K562 (cell line): ENCODE measurements around the gene COL15A1. TPM values are rescaled to one million over a fixed set of nuclear protein-coding genes. Genes with fewer than 3 reads are reported as not detected.
A peak's percentile ranks its signal among the peaks of the same experiment; 100 is the strongest.

ENCODE experiments used
- ATAC-seq: fragments of 200-7000 bp; cut with Tn5 transposase; 3 replicates; pipeline ENCODE4 v1.9.1; 2020; ENCODE audit warnings: moderate library complexity
- BruUV-seq: library from RNA; stranded (reverse); fragments of 400-500 nt; replicated peaks from 2 replicates; lab custom pipeline; 2021; lab: Mats Ljungman, UMichigan
- CTCF ChIA-PET: fragments of 300-600 bp; formaldehyde crosslinking; extraction: SDS; loops from one replicate; lab custom pipeline; 2021; ENCODE audit warnings: low intra/inter-chr PET ratio; lab: Yijun Ruan, JAX
- POLR2A ChIA-PET: fragments of 300-600, 350-650 bp; sonication (Branson Sonifier 250); formaldehyde crosslinking; extraction: SDS; loops from one replicate; lab custom pipeline; 2021; ENCODE audit warnings: antibody characterized with exemption, inconsistent platforms; lab: Yijun Ruan, JAX
- DNase-seq, 4 experiments: peaks; one replicate each; pipeline versions ENCODE4 v3.0.0 to v3.0.0-alpha.2; 2011 to 2018; ENCODE audit warnings: low spot score in 3 of 4, mixed read lengths in 3 of 4; ENCODE audit errors: extremely low read depth in 1 of 4
- FAIRE-seq: peaks from 2 replicates; lab custom pipeline; 2011; peaks lifted over from hg19 to GRCh38; lab: Jason Lieb, UNC
- H2AFZ ChIP-seq: 2 replicates; pipeline ENCODE4 v1.6.0; 2011; ENCODE audit warnings: low read depth, low read length, control low read depth, inconsistent platforms
- H3K27ac ChIP-seq: fragments of 200-600 bp; 3 replicates; pipeline ENCODE4 v1.8.0; 2011; ENCODE audit warnings: low read depth, mild to moderate bottlenecking, control low read depth, inconsistent platforms, low read length, moderate library complexity, mixed read lengths; ENCODE audit errors: extremely low read depth
- H3K27me3 ChIP-seq, 2 experiments: fragments of 300-600 bp in 1 of 2; 2 replicates in 1 of 2; 3 replicates in 1 of 2; pipeline versions ENCODE4 v1.6.0 to v1.8.0; 2011; ENCODE audit warnings: inconsistent platforms in 2 of 2, low read length in 2 of 2, mild to moderate bottlenecking in 1 of 2, mixed read lengths in 1 of 2, moderate library complexity in 1 of 2; ENCODE audit not compliant: control insufficient read depth in 2 of 2, insufficient read depth in 2 of 2
- H3K36me3 ChIP-seq: fragments of 300-600 bp; 3 replicates; pipeline ENCODE4 v1.8.0; 2011; ENCODE audit warnings: mild to moderate bottlenecking, low read length, inconsistent platforms; ENCODE audit not compliant: control insufficient read depth, insufficient read depth
- H3K4me1 ChIP-seq, 2 experiments: fragments of 200-600 bp in 1 of 2; replicated peaks in 1 of 2; 2 replicates in 1 of 2; 3 replicates in 1 of 2; pipeline versions ENCODE4 v1.5.1 to v1.8.0; 2011; ENCODE audit warnings: inconsistent platforms in 2 of 2, low read length in 2 of 2, mild to moderate bottlenecking in 1 of 2, mixed read lengths in 1 of 2, moderate library complexity in 1 of 2; ENCODE audit not compliant: control insufficient read depth in 2 of 2, insufficient read depth in 2 of 2
- H3K4me2 ChIP-seq: 2 replicates; pipeline ENCODE4 v1.6.1; 2011; ENCODE audit warnings: low read length, control low read depth, inconsistent platforms, mixed read lengths; ENCODE audit not compliant: insufficient read depth
- H3K4me3 ChIP-seq: fragments of 200-600 bp; sonication (generic), shearing (Covaris generic); 2 replicates; pipeline ENCODE4 v1.5.1; 2016; ENCODE audit warnings: control low read depth, inconsistent platforms
- H3K79me2 ChIP-seq: fragments of 200-600 bp; 3 replicates; pipeline ENCODE4 v1.8.0; 2011; ENCODE audit warnings: low read length, inconsistent platforms; ENCODE audit not compliant: control insufficient read depth, insufficient read depth
- H3K9ac ChIP-seq, 2 experiments: 2 replicates each; pipeline versions ENCODE4 v1.6.0 to v1.6.1; 2011; ENCODE audit warnings: low read depth in 2 of 2, low read length in 2 of 2, control low read depth in 1 of 2, inconsistent platforms in 1 of 2, mild to moderate bottlenecking in 1 of 2, mixed read lengths in 1 of 2; ENCODE audit not compliant: insufficient read depth in 1 of 2
- H3K9me1 ChIP-seq: one replicate; pipeline ENCODE4 v1.6.0; 2011; ENCODE audit warnings: inconsistent platforms, mild to moderate bottlenecking, low read length, moderate library complexity; ENCODE audit not compliant: control insufficient read depth, insufficient read depth
- H3K9me3 ChIP-seq: replicated peaks from 2 replicates; pipeline ENCODE4 v1.5.1; 2011; ENCODE audit warnings: low read depth, low read length, inconsistent platforms; ENCODE audit not compliant: control insufficient read depth, insufficient read depth
- H4K20me1 ChIP-seq: replicated peaks from 2 replicates; pipeline ENCODE4 v1.6.1; 2011; ENCODE audit warnings: low read length, inconsistent platforms, mixed read lengths; ENCODE audit not compliant: control insufficient read depth, insufficient read depth
- ARID4B ChIP-seq: sonication (generic); formaldehyde crosslinking; IDR thresholded peaks from 2 replicates; pipeline ENCODE4 v1.8.0; 2022; ENCODE audit warnings: mild to moderate bottlenecking, missing genetic modification reagents
- DIDO1 ChIP-seq: fragments of 450-650 bp; IDR thresholded peaks from 2 replicates; pipeline ENCODE4 v1.6.1; 2016; ENCODE audit warnings: low read depth, missing biosample characterization, missing genetic modification characterization
- NFIC ChIP-seq: fragments of 450-650 bp; IDR thresholded peaks from 2 replicates; pipeline ENCODE4 v1.6.1; 2017; ENCODE audit warnings: mild to moderate bottlenecking, inconsistent platforms
- PTRF ChIP-seq: fragments of 450-650 bp; IDR thresholded peaks from 2 replicates; pipeline ENCODE4 v1.6.1; 2016; ENCODE audit warnings: mild to moderate bottlenecking, missing genetic modification characterization, missing compliant biosample characterization
- SAFB ChIP-seq: fragments of 200-400 bp; formaldehyde crosslinking; IDR thresholded peaks from 2 replicates; pipeline ENCODE4 v1.6.1; 2017; ENCODE audit warnings: low read depth, low read length, borderline replicate concordance
- SMARCE1 ChIP-seq: fragments of 450-650 bp; IDR thresholded peaks from 2 replicates; pipeline ENCODE4 v1.7.1; 2016; ENCODE audit warnings: mild to moderate bottlenecking
- SP1 ChIP-seq: sonication (generic); formaldehyde crosslinking; IDR thresholded peaks from 2 replicates; pipeline ENCODE4 v1.8.1; 2022; ENCODE audit warnings: mild to moderate bottlenecking, missing genetic modification reagents
- WGBS: fragments of 100-300 bp; shearing (Covaris generic); methylation state at CpG from one replicate; pipeline ENCODE4 v1.1.6; 2016; ENCODE audit warnings: low coverage, mixed read lengths; ENCODE audit not compliant: insufficient coverage; ENCODE audit errors: missing lambda C conversion rate; 5-methylcytosine and 5-hydroxymethylcytosine counted together
- in situ Hi-C: fragments of 300-500 bp; cut with MboI; formaldehyde crosslinking; loops from 4 replicates; pipeline ENCODE4 v1.15.0; 2018; ENCODE audit warnings: inconsistent platforms, mixed read lengths
- intact Hi-C: fragments of 100-400 bp; cut with micrococcal nuclease; formaldehyde crosslinking; loops from 2 replicates; pipeline ENCODE4 v1.14.2; 2022
- polyA plus RNA-seq, 8 experiments: library from polyadenylated mRNA; depleted of rRNA in 4 of 8; stranded (reverse) in 5 of 8; unstranded in 3 of 8; fragments of >200 nt; fragmentation: Nextera tagmentation in 2 of 8; fragmentation: Illumina TruSeq in 1 of 8; extraction: Ambion mirVana in 2 of 8; extraction: Trizol in 1 of 8; gene quantifications; 2 replicates each; pipeline versions ENCODE4 v1.2.1 to v1.2.3, GENCODE V29; 2011 to 2014; ENCODE audit warnings: inconsistent platforms in 1 of 8, missing spikeins in 1 of 8
- total RNA-seq, 7 experiments: library from RNA; depleted of rRNA in 6 of 7; stranded (reverse); fragments of >200 nt in 6 of 7; fragmentation: Illumina TruSeq in 2 of 7; extraction: Trizol in 2 of 7; gene quantifications; 2 replicates each; pipeline versions ENCODE4 v1.2.1 to v1.2.3, GENCODE V29; 2011 to 2021; ENCODE audit warnings: low replicate concordance in 1 of 7

COL15A1 gene
- total and polyA plus RNA-seq, 9 of the 15 experiments (the other 6 are each of a cell fraction or from before 2014, with no cell fraction given) = 0.46 to 5.1 (median 2.6) TPM

GRCh38 chr9:99069546-99069945 is 125.8 kb downstream of the COL15A1 start:
- 79% methylated on average over 12 of the region's 12 CpGs for WGBS
- Histone ChIP-seq H3K27ac (no peak overlapping the region), H3K36me3 (no peaks in the 10 kb centered on the region), H3K27me3 (no peaks in the 10 kb centered on the region), H3K4me3 (no peak overlapping the region), H3K9me1 (no peaks in the 10 kb centered on the region), H3K4me2 (no peak overlapping the region), H4K20me1 (no peaks in the 10 kb centered on the region)
- ATAC-seq = no peak
- intact Hi-C loops = no loop called here
- no peak for FAIRE-seq
- in situ Hi-C loops = no loop called here
- ChIA-PET POLR2A (no interaction called here), CTCF (no interaction called here)
- TF ChIP-seq SAFB (no peak), DIDO1 (tag) (no peak), NFIC (peak; percentile 36; the same call in 1 of the 2 replicates), SMARCE1 (no peak), PTRF (tag) (no peak), ARID4B (CRISPR knock-in tag) (no peak), SP1 (no peak)
- TF ChIP-seq, all 486 proteins: peak for 1
- BruUV-seq = no TSS peak
- H3K9me3 ChIP-seq = no peaks in the 10 kb centered on the region
- H3K9ac ChIP-seq = no peak overlapping the region
- DNase-seq = no peak
- H3K4me1 ChIP-seq = peaks cover 19 to 39% of the 10 kb centered on the region in 2 experiments
- H2AFZ ChIP-seq = peak overlapping the region; percentile 61; the same call in 1 of the 2 replicates
- H3K79me2 ChIP-seq = peaks cover 4% of the 10 kb centered on the region; the same call in 2 of the 3 replicates
